Heart right ventricle (tissue), 16 donors: Measurements from ENCODE around the gene ZNF532. TPM values are rescaled to one million over a fixed set of nuclear protein-coding genes. Genes with fewer than 3 reads are reported as not detected.

Experiments
- ATAC-seq, 8 donors: fragments of 200-7000 bp; cut with Tn5 transposase; one replicate each; pipeline ENCODE4 v1.9.1; 2020; ENCODE audit warnings: mild to moderate bottlenecking in 8 of 8, moderate library complexity in 8 of 8, moderate number of reproducible peaks in 1 of 8
- DNase-seq, 2 donors: peaks; one replicate each; pipeline ENCODE4 v3.0.0-alpha.2; 2020
- H3K27ac ChIP-seq, 10 donors: fragments of 200-600 bp; sonication (generic) in 2 of 10; one replicate each; pipeline versions ENCODE4 v1.5.0 to v1.8.0; 2020 to 2022; ENCODE audit warnings: mild to moderate bottlenecking in 3 of 10
- H3K27me3 ChIP-seq, 7 donors: fragments of 200-600 bp; one replicate each; pipeline ENCODE4 v1.8.0; 2021 to 2022; ENCODE audit warnings: mild to moderate bottlenecking in 2 of 7
- H3K36me3 ChIP-seq, 9 donors: fragments of 200-600 bp; sonication (generic) in 1 of 9; one replicate each; pipeline versions ENCODE4 v1.5.0 to v1.8.0; 2020 to 2022; ENCODE audit warnings: mild to moderate bottlenecking in 2 of 9
- H3K4me1 ChIP-seq, 9 donors: fragments of 200-600 bp; sonication (generic) in 1 of 9; one replicate each; pipeline versions ENCODE4 v1.5.0 to v1.8.0; 2020 to 2022; ENCODE audit warnings: mild to moderate bottlenecking in 4 of 9
- H3K4me3 ChIP-seq, 10 donors: fragments of 200-600 bp; sonication (generic) in 2 of 10; one replicate each; pipeline versions ENCODE4 v1.5.0 to v1.8.0; 2020 to 2022; ENCODE audit warnings: mild to moderate bottlenecking in 7 of 10, moderate library complexity in 2 of 10
- H3K9me3 ChIP-seq, 11 donors: fragments of 200-600 bp in 10 of 11; sonication (generic) in 2 of 11; one replicate each; pipeline versions ENCODE4 v1.5.0 to v1.8.0; 2013 to 2022; ENCODE audit warnings: mild to moderate bottlenecking in 2 of 11, control low read depth in 1 of 11, moderate library complexity in 1 of 11
- WGBS, 2 donors: extraction: QIAGEN DNeasy Blood & Tissue Kit; methylation state at CpG; one replicate each; pipeline ENCODE4 v1.1.7; 2013; ENCODE audit warnings: inconsistent platforms in 1 of 2; 5-methylcytosine and 5-hydroxymethylcytosine counted together
- intact Hi-C, 10 donors: fragments of 100-400 bp; cut with DNase I; formaldehyde crosslinking; loops; one replicate each; pipeline versions ENCODE4 v1.11.1 to v1.14.2; 2022
- polyA plus RNA-seq, 2 donors: library from polyadenylated mRNA; stranded (reverse); fragments of 200-250 nt; gene quantifications; one replicate each; pipeline ENCODE4 v1.2.3, GENCODE V29; 2013
- total RNA-seq, 10 donors: library from RNA; stranded (reverse); fragmentation: NEBNext Ultra II Directional in 3 of 10; extraction: Animal tissue kit (Norgen Biotek cat#: 25700) in 3 of 10; gene quantifications; one replicate each; pipeline versions ENCODE4 v1.2.1 to v1.2.4, GENCODE V29; 2021 to 2023
- TF ChIP-seq, protein P1 (sequence below), 9 donors: fragments of 200-600 bp; sonication (generic) in 2 of 9; IDR thresholded peaks; one replicate each; pipeline versions ENCODE4 v1.5.0 to v1.8.0; 2021 to 2022; ENCODE audit warnings: antibody characterized with exemption in 9 of 9, mild to moderate bottlenecking in 5 of 9, moderate library complexity in 1 of 9
- donor health status: Arrhythmogenic right ventricular cardiomyopathy.
- donor health status: ischemic (EF 13 %, LVEDD 7.1; RV severe dilation, severe dysfunction).
- donor health status: healthy with polysubstance abuse.
- donor health status: DM: no; HTN: yes; CAD: no.
- donor health status: DM: no; HTN: no; CAD: no.
- donor health status: ischemic (EF 25% LVEDD 6.9; RV normal size, moderate dysfunction).
- donor health status: ischemic (EF 25% LVEDD 5.7; RV mildly dilated, moderate dysfunction).
- donor health status: healthy.
- donor health status: DM: yes; HTN: yes; CAD: no.
- donor health status: Ischemic cardiomyopathy.
- donor health status: ischemic (EF 35%, LVEDD 5.7; RV mildly dilated, moderate dysfunction).
- donor health status: nonischemic (EF 11% LVEDD 7.7; RV severe dilation, severe dysfunction).
- donor health status: DM: yes; HTN: yes; CAD: no.
- donor health status: PGD.
- donor health status: ischemic (EF 29% LVEDD 5.4; RV normal size, mild dysfunction).
- donor health status: nonischemic (EF 23%, LVEDD 6.1; RV moderate dilation, normal function).

ZNF532 gene
- total and polyA plus RNA-seq, 12 donors, result 13.8 to 71.4 (median 64.6) TPM

DNA sequence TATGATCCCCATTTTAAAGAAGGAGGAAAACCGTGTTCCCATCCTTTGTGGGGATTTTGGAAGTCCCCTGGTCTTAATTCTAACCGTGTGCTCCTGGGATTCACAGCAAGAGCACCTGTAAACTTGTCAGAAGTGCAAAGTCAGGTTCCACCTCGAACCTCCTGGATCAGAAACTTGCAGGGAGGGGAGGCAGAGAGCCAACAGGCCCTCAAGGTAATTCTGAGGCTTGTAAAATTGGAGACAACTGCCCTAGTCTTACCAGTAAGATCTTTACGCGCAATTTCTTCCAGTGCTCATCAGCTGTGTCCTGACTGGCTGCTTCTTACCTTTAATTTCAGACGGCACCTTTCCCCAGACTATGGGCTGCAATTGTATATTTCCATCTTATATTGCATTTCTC is 161.7 kb downstream of the ZNF532 start:
- TF ChIP-seq, protein P1, sequence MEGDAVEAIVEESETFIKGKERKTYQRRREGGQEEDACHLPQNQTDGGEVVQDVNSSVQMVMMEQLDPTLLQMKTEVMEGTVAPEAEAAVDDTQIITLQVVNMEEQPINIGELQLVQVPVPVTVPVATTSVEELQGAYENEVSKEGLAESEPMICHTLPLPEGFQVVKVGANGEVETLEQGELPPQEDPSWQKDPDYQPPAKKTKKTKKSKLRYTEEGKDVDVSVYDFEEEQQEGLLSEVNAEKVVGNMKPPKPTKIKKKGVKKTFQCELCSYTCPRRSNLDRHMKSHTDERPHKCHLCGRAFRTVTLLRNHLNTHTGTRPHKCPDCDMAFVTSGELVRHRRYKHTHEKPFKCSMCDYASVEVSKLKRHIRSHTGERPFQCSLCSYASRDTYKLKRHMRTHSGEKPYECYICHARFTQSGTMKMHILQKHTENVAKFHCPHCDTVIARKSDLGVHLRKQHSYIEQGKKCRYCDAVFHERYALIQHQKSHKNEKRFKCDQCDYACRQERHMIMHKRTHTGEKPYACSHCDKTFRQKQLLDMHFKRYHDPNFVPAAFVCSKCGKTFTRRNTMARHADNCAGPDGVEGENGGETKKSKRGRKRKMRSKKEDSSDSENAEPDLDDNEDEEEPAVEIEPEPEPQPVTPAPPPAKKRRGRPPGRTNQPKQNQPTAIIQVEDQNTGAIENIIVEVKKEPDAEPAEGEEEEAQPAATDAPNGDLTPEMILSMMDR (IDR thresholded peaks at IDR 0.05), result no peak
- no peak for ATAC-seq
- 92 to 93% methylated on average over 6 of the region's 6 CpGs for WGBS, 2 donors
- H3K27ac ChIP-seq, result peak overlapping the region in 1 of 10 donors; percentile 69
- H3K4me1 ChIP-seq, result peaks cover 0 to 30% (median 19%) of the 10 kb centered on the region in 9 donors
- H3K4me3 ChIP-seq, result no peak overlapping the region
- no peak for DNase-seq
- intact Hi-C loops, result no loop called here
- H3K9me3 ChIP-seq, result peaks cover 0 to 4% (median 0%) of the 10 kb centered on the region in 11 donors
- no peaks in the 10 kb centered on the region for H3K27me3 ChIP-seq
- H3K36me3 ChIP-seq, result no peaks in the 10 kb centered on the region

DNA sequence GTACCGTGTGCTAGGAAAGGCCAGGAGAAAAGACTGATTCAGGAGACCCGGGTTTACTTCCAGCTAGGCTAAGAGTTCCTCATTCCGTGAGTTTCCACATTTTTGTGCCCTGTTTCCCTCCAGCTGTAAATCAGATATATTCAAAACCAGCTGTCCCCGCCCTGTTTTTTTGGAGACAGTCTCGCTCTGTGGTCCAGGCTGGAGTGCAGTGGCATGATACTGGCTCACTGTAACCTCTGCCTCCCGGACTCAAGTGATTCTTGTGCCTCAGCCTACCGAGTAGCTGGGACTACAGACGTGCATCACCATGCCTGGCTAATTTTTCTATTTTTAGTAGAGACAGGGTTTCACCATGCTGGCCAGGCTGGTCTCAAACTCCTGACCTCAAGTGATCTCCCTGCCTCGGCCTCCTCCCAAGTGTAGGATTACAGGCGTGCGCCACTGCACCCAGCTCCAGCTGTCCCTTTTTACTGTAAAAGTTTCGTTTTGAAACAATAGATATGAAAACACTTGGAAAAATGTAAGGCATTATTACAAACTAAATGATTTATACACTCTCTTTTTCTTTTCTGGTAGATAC is 162.2 kb downstream of the ZNF532 start:
- no peaks in the 10 kb centered on the region for H3K36me3 ChIP-seq
- DNase-seq (no peak), ATAC-seq (no peak)
- 82 to 89% methylated on average over 12 of the region's 12 CpGs for WGBS, 2 donors
- peaks cover 0 to 30% (median 13%) of the 10 kb centered on the region in 9 donors for H3K4me1 ChIP-seq
- intact Hi-C loops, result no loop called here
- peaks cover 0 to 4% (median 0%) of the 10 kb centered on the region in 11 donors for H3K9me3 ChIP-seq
- H3K27ac ChIP-seq, result no peak overlapping the region
- no peak overlapping the region for H3K4me3 ChIP-seq
- no peaks in the 10 kb centered on the region for H3K27me3 ChIP-seq
- TF ChIP-seq, protein P1 (IDR thresholded peaks at IDR 0.05), result no peak

DNA sequence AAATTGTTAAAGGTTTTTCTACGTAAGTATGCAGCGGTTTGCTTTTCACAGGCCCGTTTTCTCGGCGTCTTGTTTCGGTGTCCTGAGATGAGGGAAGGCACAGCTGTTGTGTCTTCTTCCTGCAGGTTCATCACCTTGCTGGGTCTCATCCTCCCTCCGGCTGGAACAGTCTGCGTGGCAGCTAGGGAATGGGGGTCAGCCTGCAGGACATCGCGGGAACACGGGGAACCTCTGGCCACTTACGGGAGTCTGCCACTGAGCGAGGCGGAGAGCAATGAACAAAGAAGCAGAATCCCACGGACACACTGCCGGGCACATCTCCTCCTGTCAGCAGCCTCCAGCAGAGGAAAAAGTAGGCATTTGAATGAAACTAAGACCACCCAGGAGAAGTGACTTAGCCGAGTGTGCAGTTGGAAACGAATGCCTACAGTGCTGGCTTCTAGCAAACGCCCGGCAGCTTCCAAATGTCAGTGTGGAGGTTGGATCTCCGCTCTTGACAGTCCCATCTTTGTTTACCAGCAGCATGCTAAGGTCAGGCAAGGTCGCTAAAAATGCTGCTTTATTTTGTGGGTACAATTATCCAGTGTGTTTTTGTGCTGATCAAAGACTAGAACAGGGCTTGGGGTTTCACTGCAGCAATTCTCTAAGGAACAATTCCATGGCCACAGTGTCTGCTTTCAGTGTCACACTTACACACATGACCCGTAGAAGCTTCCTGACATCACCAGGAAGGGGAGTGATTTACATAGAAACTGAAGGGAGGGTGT is 165.2 kb downstream of the ZNF532 start:
- Histone ChIP-seq H3K9me3 (peaks cover 0 to 4% (median 0%) of the 10 kb centered on the region in 11 donors), H3K27me3 (no peaks in the 10 kb centered on the region), H3K4me1 (peaks cover 0 to 15% (median 0%) of the 10 kb centered on the region in 9 donors), H3K27ac (no peak overlapping the region), H3K4me3 (no peak overlapping the region), H3K36me3 (no peaks in the 10 kb centered on the region)
- TF ChIP-seq, protein P1 (IDR thresholded peaks at IDR 0.05), result no peak
- ATAC-seq, result no peak
- WGBS, 2 donors, result 81% methylated on average over 23 of the region's 23 CpGs
- no peak for DNase-seq
- intact Hi-C loops, result no loop called here

DNA sequence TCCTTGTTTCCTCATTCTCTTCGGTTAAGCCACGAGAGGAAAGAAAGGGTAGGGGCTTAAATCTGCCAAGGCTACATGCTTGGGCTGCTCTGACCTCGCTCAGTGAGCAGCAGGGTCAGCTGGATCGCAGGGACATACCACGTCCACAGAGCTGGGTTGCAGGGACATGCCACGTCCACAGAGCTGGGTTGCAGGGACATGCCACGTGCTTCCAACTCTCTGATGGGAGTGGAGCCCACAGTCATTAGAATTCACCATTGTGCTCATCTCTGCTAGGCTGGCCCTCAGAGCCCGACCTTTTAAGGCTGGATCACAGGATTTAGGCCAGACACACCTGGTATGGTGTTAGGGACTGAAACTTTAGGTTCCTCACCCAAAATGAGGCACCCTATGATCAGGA is 167.6 kb downstream of the ZNF532 start:
- ATAC-seq (no peak), DNase-seq (no peak)
- H3K4me3 ChIP-seq, result no peak overlapping the region
- TF ChIP-seq, protein P1 (IDR thresholded peaks at IDR 0.05), result no peak
- WGBS, 2 donors, result 95 to 96% methylated on average over 8 of the region's 8 CpGs
- H3K27ac ChIP-seq, result no peak overlapping the region
- intact Hi-C loops, result no loop called here
- no peaks in the 10 kb centered on the region for H3K36me3 ChIP-seq
- H3K27me3 ChIP-seq, result no peaks in the 10 kb centered on the region
- H3K4me1 ChIP-seq, result peaks cover 0 to 11% (median 0%) of the 10 kb centered on the region in 9 donors
- no peaks in the 10 kb centered on the region for H3K9me3 ChIP-seq
